K562 (cell line): Measurements from ENCODE around the gene FAM177B. TPM values are rescaled to one million over a fixed set of nuclear protein-coding genes. Genes with fewer than 3 reads are reported as not detected.
A peak's percentile ranks its signal among the peaks of the same experiment; 100 is the strongest.

ENCODE experiments used
- BCL6 ChIP-seq: fragments of 250-450 bp; sonication (Bioruptor Pico); IDR thresholded peaks from 2 replicates; pipeline ENCODE4 v1.4.0; 2020
- BMI1 ChIP-seq: fragments of 150-350 bp; IDR thresholded peaks from 2 replicates; pipeline ENCODE4 v1.6.1; 2014; ENCODE audit warnings: low read length
- CBX1 ChIP-seq: sonication (generic); IDR thresholded peaks from 2 replicates; pipeline ENCODE4 v1.6.1; 2016; ENCODE audit warnings: antibody characterized with exemption, low read depth, mild to moderate bottlenecking
- MTA1 ChIP-seq: fragments of 450-650 bp; IDR thresholded peaks from 2 replicates; pipeline ENCODE4 v1.6.1; 2017; ENCODE audit warnings: borderline replicate concordance
- MXI1 ChIP-seq: IDR thresholded peaks from 2 replicates; pipeline ENCODE4 v1.6.1; 2011; ENCODE audit warnings: low read depth, mild to moderate bottlenecking, improper control_type of control experiment, low read length
- NFE2 ChIP-seq: IDR thresholded peaks from 2 replicates; pipeline ENCODE4 v1.6.1; 2014; ENCODE audit warnings: antibody characterized with exemption, low read depth
- PRPF4 ChIP-seq: fragments of 200-400 bp; formaldehyde crosslinking; IDR thresholded peaks from one replicate; pipeline ENCODE4 v1.6.1; 2017; ENCODE audit warnings: low read length, low read depth, mild to moderate bottlenecking; ENCODE audit not compliant: insufficient read depth, poor library complexity, severe bottlenecking
- SMARCB1 ChIP-seq: IDR thresholded peaks from 2 replicates; pipeline ENCODE4 v1.6.1; 2011; ENCODE audit warnings: improper control_type of control experiment, low read depth; ENCODE audit not compliant: insufficient read length
- SREBF2 ChIP-seq: sonication (generic); formaldehyde crosslinking; IDR thresholded peaks from 2 replicates; pipeline ENCODE4 v1.4.0; 2020; ENCODE audit warnings: mild to moderate bottlenecking, missing genetic modification reagents
- UBTF ChIP-seq, 2 experiments: IDR thresholded peaks; 2 replicates each; pipeline ENCODE4 v1.6.1; 2012; ENCODE audit warnings: improper control_type of control experiment in 2 of 2, low read depth in 2 of 2, low read length in 2 of 2, borderline replicate concordance in 1 of 2
- ZNF146 ChIP-seq: IDR thresholded peaks from one replicate; pipeline ENCODE4 v1.6.1; 2018; ENCODE audit warnings: missing compliant biosample characterization; ENCODE audit not compliant: unreplicated experiment
- ZNF444 ChIP-seq: fragments of 250-450 bp; sonication (Bioruptor Pico); IDR thresholded peaks from 2 replicates; pipeline ENCODE4 v1.4.0; 2020; ENCODE audit warnings: mild to moderate bottlenecking, moderate library complexity
- ZNF507 ChIP-seq: conservative IDR thresholded peaks from 2 replicates; pipeline ENCODE4 v1.6.1; 2017; ENCODE audit warnings: missing genetic modification characterization, missing compliant biosample characterization
- polyA plus RNA-seq, 8 experiments: library from polyadenylated mRNA; depleted of rRNA in 4 of 8; stranded (reverse) in 5 of 8; unstranded in 3 of 8; fragments of >200 nt; fragmentation: Nextera tagmentation in 2 of 8; fragmentation: Illumina TruSeq in 1 of 8; extraction: Ambion mirVana in 2 of 8; extraction: Trizol in 1 of 8; gene quantifications; 2 replicates each; pipeline versions ENCODE4 v1.2.1 to v1.2.3, GENCODE V29; 2011 to 2014; ENCODE audit warnings: inconsistent platforms in 1 of 8, missing spikeins in 1 of 8
- total RNA-seq, 7 experiments: library from RNA; depleted of rRNA in 6 of 7; stranded (reverse); fragments of >200 nt in 6 of 7; fragmentation: Illumina TruSeq in 2 of 7; extraction: Trizol in 2 of 7; gene quantifications; 2 replicates each; pipeline versions ENCODE4 v1.2.1 to v1.2.3, GENCODE V29; 2011 to 2021; ENCODE audit warnings: low replicate concordance in 1 of 7
- TF ChIP-seq, protein P1 (sequence below): fragments of 250-450 bp; sonication (Bioruptor Pico); IDR thresholded peaks from 2 replicates; pipeline ENCODE4 v1.9.0; 2021; ENCODE audit warnings: mild to moderate bottlenecking, inconsistent platforms
- TF ChIP-seq, protein P2 (sequence below): fragments of 250-450 bp; sonication (Bioruptor Pico); IDR thresholded peaks from 2 replicates; pipeline ENCODE4 v1.5.0; 2021; ENCODE audit warnings: mild to moderate bottlenecking, borderline replicate concordance
- TF ChIP-seq, protein P3 (sequence below): sonication (generic); formaldehyde crosslinking; IDR thresholded peaks from 2 replicates; pipeline ENCODE4 v1.8.0; 2022; ENCODE audit warnings: missing genetic modification reagents, mild to moderate bottlenecking, moderate library complexity, borderline replicate concordance
- TF ChIP-seq, protein P4 (sequence below): fragments of 250-450 bp; sonication (Bioruptor Pico); IDR thresholded peaks from 2 replicates; pipeline ENCODE4 v1.8.0; 2022; ENCODE audit warnings: inconsistent platforms, mild to moderate bottlenecking, moderate library complexity, borderline replicate concordance

Gene FAM177B
- total and polyA plus RNA-seq, 9 of the 15 experiments (the other 6 are each of a cell fraction or from before 2014, with no cell fraction given), result not detected

- TF ChIP-seq, protein P1, sequence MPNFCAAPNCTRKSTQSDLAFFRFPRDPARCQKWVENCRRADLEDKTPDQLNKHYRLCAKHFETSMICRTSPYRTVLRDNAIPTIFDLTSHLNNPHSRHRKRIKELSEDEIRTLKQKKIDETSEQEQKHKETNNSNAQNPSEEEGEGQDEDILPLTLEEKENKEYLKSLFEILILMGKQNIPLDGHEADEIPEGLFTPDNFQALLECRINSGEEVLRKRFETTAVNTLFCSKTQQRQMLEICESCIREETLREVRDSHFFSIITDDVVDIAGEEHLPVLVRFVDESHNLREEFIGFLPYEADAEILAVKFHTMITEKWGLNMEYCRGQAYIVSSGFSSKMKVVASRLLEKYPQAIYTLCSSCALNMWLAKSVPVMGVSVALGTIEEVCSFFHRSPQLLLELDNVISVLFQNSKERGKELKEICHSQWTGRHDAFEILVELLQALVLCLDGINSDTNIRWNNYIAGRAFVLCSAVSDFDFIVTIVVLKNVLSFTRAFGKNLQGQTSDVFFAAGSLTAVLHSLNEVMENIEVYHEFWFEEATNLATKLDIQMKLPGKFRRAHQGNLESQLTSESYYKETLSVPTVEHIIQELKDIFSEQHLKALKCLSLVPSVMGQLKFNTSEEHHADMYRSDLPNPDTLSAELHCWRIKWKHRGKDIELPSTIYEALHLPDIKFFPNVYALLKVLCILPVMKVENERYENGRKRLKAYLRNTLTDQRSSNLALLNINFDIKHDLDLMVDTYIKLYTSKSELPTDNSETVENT, result peak; percentile 57; the same call in 1 of the 2 replicates
- TF ChIP-seq UBTF (IDR thresholded peaks at IDR 0.05; ENCODE audit: borderline replicate concordance in 1 of 2, low read depth in 2 of 2, low read length in 2 of 2), result no peak
- no peak for TF ChIP-seq SMARCB1
- no peak; the same call in 1 of the 2 replicates for TF ChIP-seq MTA1
- no peak for TF ChIP-seq ZNF507 (tag)
- TF ChIP-seq ZNF146, result no peak
- no peak for TF ChIP-seq ZNF444 (CRISPR knock-in tag)
- peak; percentile 62; the same call in 1 of the 2 replicates for TF ChIP-seq BCL6 (CRISPR knock-in tag)
- TF ChIP-seq, protein P2, sequence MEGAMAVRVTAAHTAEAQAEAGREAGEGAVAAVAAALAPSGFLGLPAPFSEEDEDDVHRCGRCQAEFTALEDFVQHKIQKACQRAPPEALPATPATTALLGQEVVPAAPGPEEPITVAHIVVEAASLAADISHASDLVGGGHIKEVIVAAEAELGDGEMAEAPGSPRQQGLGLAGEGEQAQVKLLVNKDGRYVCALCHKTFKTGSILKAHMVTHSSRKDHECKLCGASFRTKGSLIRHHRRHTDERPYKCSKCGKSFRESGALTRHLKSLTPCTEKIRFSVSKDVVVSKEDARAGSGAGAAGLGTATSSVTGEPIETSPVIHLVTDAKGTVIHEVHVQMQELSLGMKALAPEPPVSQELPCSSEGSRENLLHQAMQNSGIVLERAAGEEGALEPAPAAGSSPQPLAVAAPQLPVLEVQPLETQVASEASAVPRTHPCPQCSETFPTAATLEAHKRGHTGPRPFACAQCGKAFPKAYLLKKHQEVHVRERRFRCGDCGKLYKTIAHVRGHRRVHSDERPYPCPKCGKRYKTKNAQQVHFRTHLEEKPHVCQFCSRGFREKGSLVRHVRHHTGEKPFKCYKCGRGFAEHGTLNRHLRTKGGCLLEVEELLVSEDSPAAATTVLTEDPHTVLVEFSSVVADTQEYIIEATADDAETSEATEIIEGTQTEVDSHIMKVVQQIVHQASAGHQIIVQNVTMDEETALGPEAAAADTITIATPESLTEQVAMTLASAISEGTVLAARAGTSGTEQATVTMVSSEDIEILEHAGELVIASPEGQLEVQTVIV (CRISPR knock-in tag), result peak; percentile 63; the same call in 1 of the 2 replicates
- TF ChIP-seq NFE2, result 0 out of 2 replicates have a peak, but pooled peaks have one; percentile 5
- TF ChIP-seq MXI1, result no peak
- TF ChIP-seq, protein P3, sequence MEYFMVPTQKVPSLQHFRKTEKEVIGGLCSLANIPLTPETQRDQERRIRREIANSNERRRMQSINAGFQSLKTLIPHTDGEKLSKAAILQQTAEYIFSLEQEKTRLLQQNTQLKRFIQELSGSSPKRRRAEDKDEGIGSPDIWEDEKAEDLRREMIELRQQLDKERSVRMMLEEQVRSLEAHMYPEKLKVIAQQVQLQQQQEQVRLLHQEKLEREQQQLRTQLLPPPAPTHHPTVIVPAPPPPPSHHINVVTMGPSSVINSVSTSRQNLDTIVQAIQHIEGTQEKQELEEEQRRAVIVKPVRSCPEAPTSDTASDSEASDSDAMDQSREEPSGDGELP (CRISPR knock-in tag), result peak; percentile 80
- TF ChIP-seq, protein P4, sequence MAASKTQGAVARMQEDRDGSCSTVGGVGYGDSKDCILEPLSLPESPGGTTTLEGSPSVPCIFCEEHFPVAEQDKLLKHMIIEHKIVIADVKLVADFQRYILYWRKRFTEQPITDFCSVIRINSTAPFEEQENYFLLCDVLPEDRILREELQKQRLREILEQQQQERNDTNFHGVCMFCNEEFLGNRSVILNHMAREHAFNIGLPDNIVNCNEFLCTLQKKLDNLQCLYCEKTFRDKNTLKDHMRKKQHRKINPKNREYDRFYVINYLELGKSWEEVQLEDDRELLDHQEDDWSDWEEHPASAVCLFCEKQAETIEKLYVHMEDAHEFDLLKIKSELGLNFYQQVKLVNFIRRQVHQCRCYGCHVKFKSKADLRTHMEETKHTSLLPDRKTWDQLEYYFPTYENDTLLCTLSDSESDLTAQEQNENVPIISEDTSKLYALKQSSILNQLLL (CRISPR knock-in tag), result no peak
- TF ChIP-seq SREBF2 (CRISPR knock-in tag), result no peak
- TF ChIP-seq BMI1, result no peak
- no peak for TF ChIP-seq CBX1
- no peak for TF ChIP-seq PRPF4
Observed at GRCh38 chr1:222712253-222713090, 24.5 kb upstream of the FAM177B start, which contains the start of the genes AIDA and BROX (continued).
